Left ventricle myocardium inferior (tissue), 1 donor: ENCODE results near the gene PCCA. TPM values are rescaled to one million over a fixed set of nuclear protein-coding genes. Genes with fewer than 3 reads are reported as not detected.

Source experiments
- DNase-seq: peaks from one replicate; pipeline ENCODE4 v3.0.0-alpha.2; 2020
- H3K27ac ChIP-seq: fragments of 200-600 bp; replicated peaks from 2 replicates; pipeline ENCODE4 v1.8.0; 2021
- H3K27me3 ChIP-seq: fragments of 200-600 bp; 2 replicates; pipeline ENCODE4 v1.8.0; 2021; ENCODE audit warnings: low read depth
- H3K36me3 ChIP-seq: fragments of 200-600 bp; 2 replicates; pipeline ENCODE4 v1.8.0; 2021
- H3K4me1 ChIP-seq: fragments of 200-600 bp; 2 replicates; pipeline ENCODE4 v1.8.0; 2021
- H3K4me3 ChIP-seq: fragments of 200-600 bp; 2 replicates; pipeline ENCODE4 v1.8.0; 2021; ENCODE audit warnings: mild to moderate bottlenecking, moderate library complexity
- H3K9me3 ChIP-seq: fragments of 200-600 bp; replicated peaks from 2 replicates; pipeline ENCODE4 v1.8.0; 2021
- intact Hi-C: fragments of 100-400 bp; cut with micrococcal nuclease; formaldehyde crosslinking; loops from one replicate; pipeline ENCODE4 v1.11.0; 2022
- total RNA-seq: library from RNA; stranded (reverse); fragmentation: NEBNext Ultra II Directional; extraction: Animal tissue kit (Norgen Biotek cat#: 25700); gene quantifications from one replicate; pipeline ENCODE4 v1.2.1, GENCODE V29; 2021
- TF ChIP-seq, protein P1 (sequence below): fragments of 200-600 bp; IDR thresholded peaks from 2 replicates; pipeline ENCODE4 v1.8.0; 2021; ENCODE audit warnings: antibody characterized with exemption, mild to moderate bottlenecking, borderline replicate concordance
- donor health status: DM: no; HTN: yes; CAD: no; lungs with severe emphysema.

PCCA gene
- total RNA-seq, 1 donor from 2014 or later = 65.4 TPM

DNA sequence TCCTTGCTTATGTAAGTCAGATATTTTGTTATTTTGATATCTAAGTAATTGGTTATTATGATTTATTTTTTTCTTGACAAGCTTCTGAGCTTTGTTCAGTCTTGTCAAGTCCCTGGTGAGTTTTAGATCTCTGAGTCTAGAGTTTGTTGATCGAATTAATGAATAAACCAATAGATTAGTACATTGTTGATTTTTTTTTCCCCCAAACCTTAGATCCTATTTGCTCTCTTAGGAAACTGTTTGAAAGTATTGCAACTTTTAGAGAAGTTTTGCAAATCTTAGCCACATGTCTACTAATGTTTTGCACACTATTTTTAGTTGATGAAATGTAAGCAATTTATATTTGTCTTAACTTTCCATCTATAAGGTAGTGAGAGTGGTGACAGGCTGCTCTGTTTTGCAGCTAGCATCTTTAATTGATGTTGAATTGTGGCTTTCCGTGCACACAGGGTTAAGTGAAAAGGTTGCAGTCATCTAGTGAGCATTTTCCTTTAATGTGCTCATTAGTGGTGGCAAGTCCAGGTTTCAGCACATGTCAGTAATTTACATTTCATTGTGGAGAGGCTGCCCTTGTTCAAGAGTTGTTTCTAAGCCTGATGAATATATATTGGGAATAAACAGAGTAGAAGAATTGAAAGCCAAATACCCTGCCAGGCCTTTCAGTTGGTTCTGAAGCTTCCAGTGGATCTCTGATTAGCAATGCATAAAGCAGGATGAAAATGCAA, 86.3 kb downstream of the PCCA start:
- Histone ChIP-seq H3K9me3 (no peaks in the 10 kb centered on the region), H3K36me3 (peaks cover 3% of the 10 kb centered on the region), H3K27ac (no peak overlapping the region), H3K4me3 (no peak overlapping the region), H3K27me3 (no peaks in the 10 kb centered on the region), H3K4me1 (peaks cover 12% of the 10 kb centered on the region)
- intact Hi-C loops = no loop called here
- DNase-seq = no peak
- TF ChIP-seq, protein P1, sequence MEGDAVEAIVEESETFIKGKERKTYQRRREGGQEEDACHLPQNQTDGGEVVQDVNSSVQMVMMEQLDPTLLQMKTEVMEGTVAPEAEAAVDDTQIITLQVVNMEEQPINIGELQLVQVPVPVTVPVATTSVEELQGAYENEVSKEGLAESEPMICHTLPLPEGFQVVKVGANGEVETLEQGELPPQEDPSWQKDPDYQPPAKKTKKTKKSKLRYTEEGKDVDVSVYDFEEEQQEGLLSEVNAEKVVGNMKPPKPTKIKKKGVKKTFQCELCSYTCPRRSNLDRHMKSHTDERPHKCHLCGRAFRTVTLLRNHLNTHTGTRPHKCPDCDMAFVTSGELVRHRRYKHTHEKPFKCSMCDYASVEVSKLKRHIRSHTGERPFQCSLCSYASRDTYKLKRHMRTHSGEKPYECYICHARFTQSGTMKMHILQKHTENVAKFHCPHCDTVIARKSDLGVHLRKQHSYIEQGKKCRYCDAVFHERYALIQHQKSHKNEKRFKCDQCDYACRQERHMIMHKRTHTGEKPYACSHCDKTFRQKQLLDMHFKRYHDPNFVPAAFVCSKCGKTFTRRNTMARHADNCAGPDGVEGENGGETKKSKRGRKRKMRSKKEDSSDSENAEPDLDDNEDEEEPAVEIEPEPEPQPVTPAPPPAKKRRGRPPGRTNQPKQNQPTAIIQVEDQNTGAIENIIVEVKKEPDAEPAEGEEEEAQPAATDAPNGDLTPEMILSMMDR = no peak

DNA sequence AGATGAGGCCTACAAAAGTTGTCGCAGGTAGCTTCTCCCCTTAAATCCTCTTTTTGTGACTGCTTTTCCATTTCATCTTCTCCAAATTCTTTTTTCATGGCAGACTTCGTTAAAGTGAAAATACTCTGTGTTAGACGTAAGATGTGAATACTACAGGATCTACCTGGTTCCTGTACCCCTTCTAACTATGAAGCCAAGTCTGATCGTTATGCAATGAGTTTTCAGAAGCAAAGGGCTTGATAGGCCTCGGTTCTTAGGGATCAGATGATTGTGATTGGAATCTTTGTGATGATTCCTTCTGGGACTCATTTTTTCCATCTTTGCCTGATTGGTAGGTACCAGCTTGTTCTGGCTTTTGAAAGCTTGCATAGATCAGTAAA, 86.9 kb downstream of the PCCA start:
- H3K4me3 ChIP-seq = no peak overlapping the region
- TF ChIP-seq, protein P1 = no peak
- no peaks in the 10 kb centered on the region for H3K9me3 ChIP-seq
- no peak overlapping the region for H3K27ac ChIP-seq
- no peak for DNase-seq
- no peaks in the 10 kb centered on the region for H3K27me3 ChIP-seq
- H3K4me1 ChIP-seq = peaks cover 12% of the 10 kb centered on the region
- H3K36me3 ChIP-seq = peaks cover 3% of the 10 kb centered on the region
- intact Hi-C loops = no loop called here

DNA sequence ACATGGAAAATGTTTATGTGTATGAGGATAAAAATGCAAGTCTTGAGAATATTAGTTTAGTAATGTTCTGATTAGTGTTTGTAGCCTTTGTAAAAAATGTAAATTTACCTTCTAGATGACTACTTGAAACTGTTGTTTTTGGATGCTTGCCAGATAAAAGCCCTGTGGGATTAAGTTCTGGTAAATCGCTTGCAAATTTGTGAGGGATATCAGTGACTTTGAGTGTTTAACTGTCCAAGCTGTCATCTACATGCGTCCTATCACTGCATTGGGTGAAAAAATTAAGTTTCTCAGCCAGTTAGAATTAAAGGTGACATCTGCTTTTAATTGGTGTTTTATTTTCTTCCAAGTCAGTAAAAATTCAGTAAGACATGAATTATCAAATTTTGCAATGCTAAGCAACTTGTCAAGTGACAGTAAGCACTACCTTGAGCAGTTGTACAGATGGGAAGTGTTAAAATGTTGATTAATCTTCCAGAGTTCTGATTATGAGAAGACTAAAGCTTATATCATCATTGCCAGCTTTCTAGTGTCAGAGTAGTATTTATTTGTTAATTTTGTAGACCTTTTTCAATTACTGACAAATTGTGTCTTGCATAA, 88.0 kb downstream of the PCCA start:
- Histone ChIP-seq H3K9me3 (no peaks in the 10 kb centered on the region), H3K4me3 (no peak overlapping the region), H3K27ac (no peak overlapping the region), H3K4me1 (peaks cover 12% of the 10 kb centered on the region), H3K36me3 (no peaks in the 10 kb centered on the region), H3K27me3 (no peaks in the 10 kb centered on the region)
- intact Hi-C loops = no loop called here
- no peak for DNase-seq
- TF ChIP-seq, protein P1 = no peak

DNA sequence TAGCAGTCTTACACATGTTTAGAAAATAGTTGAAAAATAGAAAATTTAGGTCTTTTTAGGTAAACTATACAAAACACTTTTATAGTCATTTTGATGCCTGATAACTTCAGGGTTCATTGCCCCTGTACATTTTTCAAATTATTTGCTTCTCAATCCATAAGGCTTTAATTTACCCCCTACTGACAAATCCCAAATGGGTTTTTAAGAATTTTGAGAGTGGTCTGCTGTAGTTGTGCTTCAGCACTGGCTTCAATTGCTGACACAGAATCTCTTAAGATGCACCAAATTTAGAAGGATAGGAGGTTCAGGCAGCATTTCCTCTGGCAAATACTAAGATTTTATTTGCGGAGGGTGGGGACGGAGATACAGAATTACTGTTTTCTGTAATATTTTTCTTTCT, 89.4 kb downstream of the PCCA start:
- Histone ChIP-seq H3K9me3 (no peaks in the 10 kb centered on the region), H3K27me3 (no peaks in the 10 kb centered on the region), H3K4me3 (no peak overlapping the region), H3K36me3 (no peaks in the 10 kb centered on the region), H3K4me1 (peaks cover 12% of the 10 kb centered on the region), H3K27ac (no peak overlapping the region)
- TF ChIP-seq, protein P1 = no peak
- DNase-seq = no peak
- intact Hi-C loops = no loop called here

DNA sequence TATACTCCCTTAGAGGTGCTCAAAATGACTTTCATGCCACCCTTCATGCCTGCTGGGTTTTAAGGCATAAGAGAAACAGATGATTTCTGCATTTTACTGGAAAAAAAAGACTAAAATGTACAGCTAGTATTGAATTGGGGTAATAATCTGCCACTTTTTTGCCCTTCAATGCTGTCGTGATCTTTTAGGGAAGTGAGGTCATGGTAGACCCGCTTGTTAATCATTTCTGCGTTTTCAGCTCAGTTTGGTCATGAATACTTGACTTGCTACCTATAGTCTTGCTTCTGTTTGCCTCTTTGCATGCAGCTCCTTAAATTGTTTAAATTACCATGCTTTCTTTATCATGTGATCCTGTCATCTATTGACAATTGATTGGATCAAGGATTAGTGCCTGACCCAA, 90.4 kb downstream of the PCCA start:
- TF ChIP-seq, protein P1 = no peak
- Histone ChIP-seq H3K4me1 (peaks cover 12% of the 10 kb centered on the region), H3K4me3 (no peak overlapping the region), H3K36me3 (no peaks in the 10 kb centered on the region), H3K27me3 (no peaks in the 10 kb centered on the region), H3K9me3 (no peaks in the 10 kb centered on the region), H3K27ac (no peak overlapping the region)
- intact Hi-C loops = no loop called here
- DNase-seq = no peak
